Motor neuron (in vitro differentiated cells): Measurements from ENCODE around the gene TERT. TPM values are rescaled to one million over a fixed set of nuclear protein-coding genes. Genes with fewer than 3 reads are reported as not detected.
"Not testable (repeated sequence)": the region's sequence is repeated elsewhere in the genome, so short reads cannot be mapped to it uniquely, and the experiment has no call there.

ENCODE experiments used
- ATAC-seq, 8 experiments: fragments of 200-7000 bp; cut with Tn5 transposase; replicated peaks in 6 of 8; 2 replicates each; pipeline ENCODE4 v1.8.0; 2021; ENCODE audit warnings: mild to moderate bottlenecking in 8 of 8, moderate library complexity in 8 of 8
- H3K27ac ChIP-seq, 2 donors: fragments of 250-450 bp; sonication (Bioruptor Pico); 2 replicates each; pipeline ENCODE4 v1.9.0; 2021; ENCODE audit warnings: antibody characterized with exemption in 2 of 2, mild to moderate bottlenecking in 2 of 2, moderate library complexity in 1 of 2
- H3K4me1 ChIP-seq, 2 donors: fragments of 250-450 bp; sonication (Bioruptor Pico); replicated peaks in 1 of 2; 2 replicates each; pipeline ENCODE4 v1.6.1; 2021; ENCODE audit warnings: antibody characterized with exemption in 2 of 2, mild to moderate bottlenecking in 2 of 2, moderate library complexity in 1 of 2
- H3K4me3 ChIP-seq, 5 donors: fragments of 250-450 bp; sonication (Bioruptor Pico); 2 replicates each; pipeline ENCODE4 v1.9.0; 2021; ENCODE audit warnings: antibody characterized with exemption in 5 of 5, mild to moderate bottlenecking in 5 of 5, moderate library complexity in 4 of 5
- WGBS, 10 experiments: fragments of 450-650 bp; shearing (Covaris generic); methylation state at CpG; one replicate each; pipeline ENCODE4 v1.0.0; 2022; 5-methylcytosine and 5-hydroxymethylcytosine counted together
- in situ Hi-C, 9 experiments: fragments of 400-800 bp; cut with MboI; loops; one replicate each; pipeline ENCODE4 v1.15.0; 2021; ENCODE audit warnings: low sequenced_read_pairs in 9 of 9, low pct_unique_long_range_greater_than_20kb in 2 of 9; ENCODE audit not compliant: unreplicated experiment in 9 of 9
- total RNA-seq, 8 experiments: library from RNA; unstranded; fragments of 300-600 nt; gene quantifications; 2 replicates each; pipeline versions ENCODE4 v1.2.3 to v1.2.4, GENCODE V29; 2022

The TERT gene
- total RNA-seq, 8 experiments from 2014 or later: 0.05 to 6.3 (median 0.38) TPM; not detected in 1

- WGBS, 10 experiments: 0 to 91% (median 77%) methylated on average over 1 to 19 of the region's 37 CpGs; no CpG with 5 or more reads in 4 of the 10 experiments
- no peak overlapping the region for H3K27ac ChIP-seq
- no peak for ATAC-seq
- in situ Hi-C loops: no loop called here
- no peak overlapping the region for H3K4me3 ChIP-seq
- H3K4me1 ChIP-seq: no peaks in the 10 kb centered on the region
Observed at GRCh38 chr5:1282131-1282992, 12.5 kb downstream of the TERT start.

GRCh38 chr5:1281038-1281882 is 13.6 kb downstream of the TERT start:
- no peak overlapping the region for H3K27ac ChIP-seq
- 20 to 100% (median 73%) methylated on average over 1 to 5 of the region's 16 CpGs; no CpG with 5 or more reads in 2 of the 10 experiments for WGBS, 10 experiments
- no peak overlapping the region for H3K4me3 ChIP-seq
- in situ Hi-C loops: no loop called here
- ATAC-seq: no peak
- H3K4me1 ChIP-seq: no peaks in the 10 kb centered on the region

GRCh38 chr5:1280177-1281037 is 14.5 kb downstream of the TERT start:
- in situ Hi-C loops: no loop called here
- 60 to 100% (median 78%) methylated on average over 2 to 5 of the region's 32 CpGs; no CpG with 5 or more reads in 5 of the 10 experiments for WGBS, 10 experiments
- Histone ChIP-seq H3K4me3 (no peak overlapping the region), H3K4me1 (no peaks in the 10 kb centered on the region), H3K27ac (no peak overlapping the region)
- no peak for ATAC-seq

- Histone ChIP-seq H3K4me3 (no peak overlapping the region), H3K4me1 (no peaks in the 10 kb centered on the region), H3K27ac (no peak overlapping the region)
- ATAC-seq: no peak
- 34 to 60% (median 40%) methylated on average over 1 to 3 of the region's 34 CpGs; no CpG with 5 or more reads in 7 of the 10 experiments for WGBS, 10 experiments
- in situ Hi-C loops: no loop called here
Observed at GRCh38 chr5:1279443-1280151, 15.3 kb downstream of the TERT start.

- Histone ChIP-seq H3K27ac (no peak overlapping the region), H3K4me1 (no peaks in the 10 kb centered on the region), H3K4me3 (no peak overlapping the region)
- ATAC-seq: no peak
- in situ Hi-C loops: no loop called here
- 90 to 98% (median 93%) methylated on average over 2 to 14 of the region's 42 CpGs; no CpG with 5 or more reads in 6 of the 10 experiments for WGBS, 10 experiments
Observed at GRCh38 chr5:1278656-1279442, 16.0 kb downstream of the TERT start.

GRCh38 chr5:1278216-1278615 is 16.7 kb downstream of the TERT start:
- H3K4me3 ChIP-seq: no peak overlapping the region
- in situ Hi-C loops: no loop called here
- 40 to 100% (median 95%) methylated on average over 1 to 7 of the region's 13 CpGs; no CpG with 5 or more reads in 4 of the 10 experiments for WGBS, 10 experiments
- no peak for ATAC-seq
- no peak overlapping the region for H3K27ac ChIP-seq
- H3K4me1 ChIP-seq: no peaks in the 10 kb centered on the region

- no peak overlapping the region for H3K27ac ChIP-seq
- no peak overlapping the region for H3K4me3 ChIP-seq
- no peak for ATAC-seq
- H3K4me1 ChIP-seq: no peaks in the 10 kb centered on the region
- in situ Hi-C loops: no loop called here
- 80 to 91% methylated on average over 1 to 4 of the region's 10 CpGs; no CpG with 5 or more reads in 8 of the 10 experiments for WGBS, 10 experiments
Observed at GRCh38 chr5:1277781-1278180, 17.1 kb downstream of the TERT start.

- ATAC-seq: no peak
- in situ Hi-C loops: no loop called here
- H3K27ac ChIP-seq: no peak overlapping the region
- WGBS, 10 experiments: 40% methylated on average over 2 of the region's 21 CpGs; no CpG with 5 or more reads in 9 of the 10 experiments
- H3K4me1 ChIP-seq: no peaks in the 10 kb centered on the region
- no peak overlapping the region for H3K4me3 ChIP-seq
Observed at GRCh38 chr5:1277331-1277730, 17.5 kb downstream of the TERT start.

- H3K4me1 ChIP-seq: no peaks in the 10 kb centered on the region
- in situ Hi-C loops: no loop called here
- 0 to 93% (median 78%) methylated on average over 1 to 15 of the region's 20 CpGs; no CpG with 5 or more reads in 4 of the 10 experiments for WGBS, 10 experiments
Observed at GRCh38 chr5:1276930-1277329, 17.9 kb downstream of the TERT start.

GRCh38 chr5:1275397-1276391 is 19.2 kb downstream of the TERT start:
- in situ Hi-C loops, ATAC-seq, H3K4me1 ChIP-seq, H3K27ac ChIP-seq, H3K4me3 ChIP-seq: not testable (repeated sequence)
- 24 to 100% (median 92%) methylated on average over 2 to 5 of the region's 10 CpGs; no CpG with 5 or more reads in 5 of the 10 experiments for WGBS, 10 experiments

More at GRCh38 chr5:1276930-1277329, 17.9 kb downstream of the TERT start:
- no peak for ATAC-seq
- H3K27ac ChIP-seq: no peak overlapping the region
- no peak overlapping the region for H3K4me3 ChIP-seq
